RWPE2 (cell line): ENCODE measurements around the gene HOXB4.
A peak's percentile ranks its signal among the peaks of the same experiment; 100 is the strongest.

Source experiments
- ATAC-seq: fragments of 200-7000 bp; cut with Tn5 transposase; 3 replicates; pipeline ENCODE4 v1.9.1; 2021; ENCODE audit warnings: low read depth
- DNase-seq: peaks from one replicate; pipeline ENCODE4 v3.0.0-alpha.2; 2020; ENCODE audit warnings: low spot score
- H3K27ac ChIP-seq: fragments of 450-650 bp; 2 replicates; pipeline ENCODE4 v1.5.1; 2017; ENCODE audit warnings: mild to moderate bottlenecking; ENCODE audit not compliant: poor library complexity, severe bottlenecking
- H3K27me3 ChIP-seq: fragments of 250-450 bp; sonication (Bioruptor Pico); 2 replicates; pipeline ENCODE4 v1.5.1; 2021; ENCODE audit warnings: mild to moderate bottlenecking, moderate library complexity; ENCODE audit not compliant: insufficient read depth, poor library complexity, severe bottlenecking
- H3K36me3 ChIP-seq: fragments of 250-450 bp; sonication (Bioruptor Pico); 2 replicates; pipeline ENCODE4 v1.5.1; 2020; ENCODE audit warnings: low read depth, mild to moderate bottlenecking, moderate library complexity
- H3K4me1 ChIP-seq: fragments of 250-450 bp; sonication (Bioruptor Pico); 2 replicates; pipeline ENCODE4 v1.5.1; 2021; ENCODE audit warnings: mild to moderate bottlenecking, moderate library complexity; ENCODE audit not compliant: insufficient read depth, poor library complexity, severe bottlenecking
- H3K4me3 ChIP-seq: fragments of 250-450 bp; sonication (Bioruptor Pico); 2 replicates; pipeline ENCODE4 v1.5.1; 2021; ENCODE audit warnings: mild to moderate bottlenecking, moderate library complexity; ENCODE audit not compliant: severe bottlenecking
- H3K9me3 ChIP-seq: fragments of 250-450 bp; sonication (Bioruptor Pico); 2 replicates; pipeline ENCODE4 v1.5.1; 2021; ENCODE audit warnings: mild to moderate bottlenecking, moderate library complexity; ENCODE audit not compliant: severe bottlenecking
- TF ChIP-seq, protein P1 (sequence below): fragments of 450-650 bp; IDR thresholded peaks from one replicate; pipeline ENCODE4 v1.5.1; 2017; ENCODE audit warnings: mild to moderate bottlenecking, moderate library complexity; ENCODE audit not compliant: poor library complexity, severe bottlenecking

HOXB4 gene

DNA sequence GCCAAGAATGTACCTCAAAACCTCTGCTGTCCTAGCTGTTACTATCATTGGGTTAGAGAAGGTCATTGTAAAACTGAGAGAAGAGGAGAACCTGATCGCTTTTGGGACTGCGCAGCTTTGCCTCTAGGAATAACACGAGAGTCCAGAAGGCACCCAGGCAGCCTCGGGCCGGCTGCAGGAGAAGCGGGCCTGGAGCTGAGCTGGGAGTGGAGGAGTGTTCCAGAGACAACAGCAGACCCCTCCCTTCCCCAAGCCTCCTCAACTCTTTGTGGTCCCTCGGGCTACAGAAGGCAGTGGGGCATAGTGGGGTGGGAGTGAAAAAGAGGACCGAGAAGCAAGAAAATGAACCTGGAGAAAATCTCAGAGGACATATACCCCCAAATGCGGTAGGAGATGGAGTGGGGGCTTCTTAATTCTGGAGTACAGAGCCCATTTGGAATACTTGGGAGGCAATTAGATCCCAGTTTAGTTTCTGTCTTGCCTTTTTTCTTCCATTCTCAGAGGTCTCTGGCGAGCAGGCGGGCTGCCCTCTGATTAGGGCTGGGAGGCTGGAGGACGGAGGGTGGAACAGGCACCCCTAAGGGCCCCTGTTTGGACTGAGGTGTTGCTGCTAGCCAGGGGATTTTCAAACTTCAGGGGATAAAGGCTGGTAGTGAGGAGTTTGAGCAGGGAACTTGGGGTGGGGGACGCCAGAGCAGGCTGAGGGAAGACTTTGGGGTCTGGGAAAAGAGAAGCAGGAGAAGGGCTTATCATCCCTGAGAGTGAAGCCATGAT, 19.9 kb downstream of the HOXB4 start:
- no peak overlapping the region for H3K27ac ChIP-seq
- no peak overlapping the region for H3K4me3 ChIP-seq
- TF ChIP-seq, protein P1, sequence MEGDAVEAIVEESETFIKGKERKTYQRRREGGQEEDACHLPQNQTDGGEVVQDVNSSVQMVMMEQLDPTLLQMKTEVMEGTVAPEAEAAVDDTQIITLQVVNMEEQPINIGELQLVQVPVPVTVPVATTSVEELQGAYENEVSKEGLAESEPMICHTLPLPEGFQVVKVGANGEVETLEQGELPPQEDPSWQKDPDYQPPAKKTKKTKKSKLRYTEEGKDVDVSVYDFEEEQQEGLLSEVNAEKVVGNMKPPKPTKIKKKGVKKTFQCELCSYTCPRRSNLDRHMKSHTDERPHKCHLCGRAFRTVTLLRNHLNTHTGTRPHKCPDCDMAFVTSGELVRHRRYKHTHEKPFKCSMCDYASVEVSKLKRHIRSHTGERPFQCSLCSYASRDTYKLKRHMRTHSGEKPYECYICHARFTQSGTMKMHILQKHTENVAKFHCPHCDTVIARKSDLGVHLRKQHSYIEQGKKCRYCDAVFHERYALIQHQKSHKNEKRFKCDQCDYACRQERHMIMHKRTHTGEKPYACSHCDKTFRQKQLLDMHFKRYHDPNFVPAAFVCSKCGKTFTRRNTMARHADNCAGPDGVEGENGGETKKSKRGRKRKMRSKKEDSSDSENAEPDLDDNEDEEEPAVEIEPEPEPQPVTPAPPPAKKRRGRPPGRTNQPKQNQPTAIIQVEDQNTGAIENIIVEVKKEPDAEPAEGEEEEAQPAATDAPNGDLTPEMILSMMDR, result no peak
- H3K4me1 ChIP-seq, result peaks cover 15% of the 10 kb centered on the region
- H3K27me3 ChIP-seq, result no peaks in the 10 kb centered on the region
- H3K36me3 ChIP-seq, result peaks cover 6% of the 10 kb centered on the region; the same call in 1 of the 2 replicates
- DNase-seq (no peak), ATAC-seq (no peak)
- H3K9me3 ChIP-seq, result no peaks in the 10 kb centered on the region

DNA sequence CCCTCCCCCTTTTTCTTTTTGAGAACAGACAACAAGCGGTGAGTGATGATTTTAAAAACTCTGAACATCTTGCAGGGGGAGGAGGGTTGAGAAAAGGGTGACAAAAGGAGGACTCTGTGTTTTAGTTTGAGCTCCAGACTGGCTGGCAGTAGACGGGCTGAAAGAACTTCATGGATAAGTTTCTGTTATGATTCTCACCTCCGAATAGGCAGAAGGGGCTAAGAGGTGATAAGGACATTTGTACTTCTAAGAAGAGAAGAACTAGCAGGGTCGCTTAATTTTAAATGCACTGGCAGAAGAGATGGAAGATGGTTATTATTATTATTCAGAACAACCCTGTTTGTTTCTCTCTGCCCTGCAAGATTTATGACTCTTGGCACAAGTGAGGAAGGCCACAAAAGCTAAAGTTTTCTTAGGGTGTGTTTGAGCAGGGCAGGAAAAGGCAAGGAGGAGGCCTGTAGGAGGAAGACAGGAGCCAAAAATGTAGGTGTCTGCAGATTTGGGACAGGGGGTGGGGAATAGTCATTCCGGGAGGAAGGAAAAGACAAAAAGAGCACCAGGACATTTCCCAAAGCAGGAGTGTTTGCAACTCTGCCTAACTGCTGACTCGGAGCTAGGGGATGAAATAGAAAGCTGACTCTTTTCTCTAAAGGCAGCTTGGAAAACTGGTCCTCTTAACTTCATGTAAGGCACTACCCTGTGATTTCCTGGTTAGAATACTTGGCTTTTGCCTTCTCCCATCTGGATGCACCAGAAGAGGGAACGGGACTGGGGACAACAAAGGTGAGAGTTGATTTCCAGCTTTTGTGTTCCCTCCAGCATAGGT, 21.4 kb downstream of the HOXB4 start:
- no peak for ATAC-seq
- Histone ChIP-seq H3K27me3 (no peaks in the 10 kb centered on the region), H3K36me3 (0 out of 2 replicates have a peak, but pooled peaks cover 3% of the 10 kb centered on the region), H3K9me3 (no peaks in the 10 kb centered on the region), H3K4me3 (no peak overlapping the region), H3K4me1 (peaks cover 15% of the 10 kb centered on the region), H3K27ac (peak overlapping the region; percentile 17)
- no peak for DNase-seq
- TF ChIP-seq, protein P1, result no peak

GRCh38 chr17:48556229-48556575, 21.9 kb downstream of the HOXB4 start:
- no peak for DNase-seq
- no peak overlapping the region for H3K27ac ChIP-seq
- no peaks in the 10 kb centered on the region for H3K9me3 ChIP-seq
- H3K4me1 ChIP-seq, result peaks cover 15% of the 10 kb centered on the region
- no peak overlapping the region for H3K4me3 ChIP-seq
- TF ChIP-seq, protein P1, result no peak
- 0 out of 2 replicates have a peak, but pooled peaks cover 3% of the 10 kb centered on the region for H3K36me3 ChIP-seq
- ATAC-seq, result no peak
- no peaks in the 10 kb centered on the region for H3K27me3 ChIP-seq

GRCh38 chr17:48555258-48556228, 22.6 kb downstream of the HOXB4 start:
- no peak for DNase-seq
- Histone ChIP-seq H3K4me1 (peaks cover 15% of the 10 kb centered on the region), H3K36me3 (peaks cover 5% of the 10 kb centered on the region; the same call in 1 of the 2 replicates), H3K27ac (peak overlapping the region; percentile 36), H3K4me3 (peak overlapping the region; percentile 31), H3K9me3 (no peaks in the 10 kb centered on the region), H3K27me3 (no peaks in the 10 kb centered on the region)
- peak; percentile 54 for ATAC-seq
- TF ChIP-seq, protein P1, result no peak
